ENCODE data around the gene MN1. TPM values are rescaled to one million over a fixed set of nuclear protein-coding genes. Genes with fewer than 3 reads are reported as not detected.

The MN1 gene
- total RNA-seq, 1 donor from 2014 or later, result 4.0 TPM

- TF ChIP-seq CTCF (IDR thresholded peaks at IDR 0.05), result no peak
- H3K27ac ChIP-seq, result peak overlapping the region; percentile 30
These were observed 24.4 kb downstream of the MN1 start for GRCh38 chr22:27777128-27777527.

GRCh38 chr22:27776650-27776958 lies 25.0 kb downstream of the MN1 start:
- Histone ChIP-seq H3K36me3 (no peaks in the 10 kb centered on the region), H3K9me3 (no peaks in the 10 kb centered on the region), H3K4me3 (no peak overlapping the region), H3K27me3 (no peaks in the 10 kb centered on the region), H3K27ac (peak overlapping the region; percentile 30), H3K4me1 (peaks cover 10% of the 10 kb centered on the region)
- no peak for ATAC-seq
- DNase-seq, result no peak
- intact Hi-C loops (cut with DNase I), result no loop called here
- TF ChIP-seq CTCF (IDR thresholded peaks at IDR 0.05), result no peak

More at GRCh38 chr22:27777128-27777527, 24.4 kb downstream of the MN1 start:
- intact Hi-C loops (cut with DNase I), result no loop called here
- H3K4me3 ChIP-seq, result no peak overlapping the region
- no peaks in the 10 kb centered on the region for H3K36me3 ChIP-seq
- no peaks in the 10 kb centered on the region for H3K9me3 ChIP-seq
- H3K4me1 ChIP-seq, result peaks cover 10% of the 10 kb centered on the region
- ATAC-seq, result no peak
- no peak for DNase-seq
- no peaks in the 10 kb centered on the region for H3K27me3 ChIP-seq

GRCh38 chr22:27775758-27776649 lies 25.6 kb downstream of the MN1 start:
- Histone ChIP-seq H3K27me3 (no peaks in the 10 kb centered on the region), H3K4me3 (no peak overlapping the region), H3K27ac (no peak overlapping the region), H3K4me1 (peaks cover 10% of the 10 kb centered on the region), H3K9me3 (no peaks in the 10 kb centered on the region), H3K36me3 (no peaks in the 10 kb centered on the region)
- no peak for DNase-seq
- no peak for TF ChIP-seq CTCF (IDR thresholded peaks at IDR 0.05)
- ATAC-seq, result no peak
- intact Hi-C loops (cut with DNase I), result no loop called here

GRCh38 chr22:27775087-27775698 lies 26.4 kb downstream of the MN1 start:
- no peak overlapping the region for H3K4me3 ChIP-seq
- H3K36me3 ChIP-seq, result no peaks in the 10 kb centered on the region
- TF ChIP-seq CTCF (IDR thresholded peaks at IDR 0.05), result no peak
- intact Hi-C loops (cut with DNase I), result no loop called here
- H3K4me1 ChIP-seq, result peaks cover 10% of the 10 kb centered on the region
- DNase-seq, result no peak
- no peak overlapping the region for H3K27ac ChIP-seq
- ATAC-seq, result no peak
- no peaks in the 10 kb centered on the region for H3K27me3 ChIP-seq
- H3K9me3 ChIP-seq, result no peaks in the 10 kb centered on the region

- no peaks in the 10 kb centered on the region for H3K27me3 ChIP-seq
- intact Hi-C loops (cut with DNase I), result no loop called here
- H3K4me1 ChIP-seq, result peaks cover 10% of the 10 kb centered on the region
- DNase-seq, result no peak
- no peak overlapping the region for H3K4me3 ChIP-seq
- H3K9me3 ChIP-seq, result no peaks in the 10 kb centered on the region
- no peaks in the 10 kb centered on the region for H3K36me3 ChIP-seq
- no peak overlapping the region for H3K27ac ChIP-seq
- ATAC-seq, result no peak
- TF ChIP-seq CTCF (IDR thresholded peaks at IDR 0.05), result no peak
These were observed 27.4 kb downstream of the MN1 start for GRCh38 chr22:27774200-27774599.

Measured in upper lobe of right lung (tissue), 1 donor.